SK-N-SH treated with all-trans-retinoic acid at 6 μM for 48 hours (cell line): ENCODE measurements around the gene COL4A1.

Experiments
- ATAC-seq: fragments of 200-7000 bp; cut with Tn5 transposase; 3 replicates; pipeline ENCODE4 v1.9.1; 2020; ENCODE audit warnings: mild to moderate bottlenecking, moderate library complexity
- ARNTL ChIP-seq: fragments of 450-650 bp; formaldehyde crosslinking; IDR thresholded peaks from 2 replicates; pipeline ENCODE4 v1.5.0; 2020; ENCODE audit warnings: low read depth, mild to moderate bottlenecking, moderate library complexity, borderline replicate concordance
- BACH2 ChIP-seq: fragments of 250-450 bp; sonication (Bioruptor Pico); IDR thresholded peaks from 2 replicates; pipeline ENCODE4 v1.9.0; 2021; ENCODE audit warnings: mild to moderate bottlenecking, borderline replicate concordance
- CSDC2 ChIP-seq: fragments of 250-450 bp; sonication (Bioruptor Pico); IDR thresholded peaks from 2 replicates; pipeline ENCODE4 v1.5.0; 2020; ENCODE audit warnings: mild to moderate bottlenecking, moderate library complexity
- ESRRG ChIP-seq: fragments of 250-450 bp; sonication (Bioruptor Pico); IDR thresholded peaks from 2 replicates; pipeline ENCODE4 v1.6.1; 2021; ENCODE audit warnings: mild to moderate bottlenecking
- GLIS3 ChIP-seq: fragments of 250-450 bp; sonication (Bioruptor Pico); IDR thresholded peaks from 2 replicates; pipeline ENCODE4 v1.5.0; 2020; ENCODE audit warnings: mild to moderate bottlenecking, moderate library complexity
- ISL1 ChIP-seq: fragments of 250-450 bp; sonication (Bioruptor Pico); IDR thresholded peaks from 2 replicates; pipeline ENCODE4 v2.1.2; 2022; ENCODE audit warnings: mild to moderate bottlenecking, moderate library complexity
- OSR1 ChIP-seq: fragments of 250-450 bp; sonication (Bioruptor Pico); IDR thresholded peaks from 2 replicates; pipeline ENCODE4 v1.8.0; 2022; ENCODE audit warnings: moderate library complexity, mild to moderate bottlenecking, inconsistent platforms
- PPARA ChIP-seq: fragments of 250-450 bp; sonication (Bioruptor Pico); IDR thresholded peaks from 2 replicates; pipeline ENCODE4 v1.5.0; 2020; ENCODE audit warnings: mild to moderate bottlenecking, borderline replicate concordance
- RARB ChIP-seq: fragments of 250-450 bp; sonication (Bioruptor Pico); IDR thresholded peaks from 2 replicates; pipeline ENCODE4 v1.8.0; 2021; ENCODE audit warnings: mild to moderate bottlenecking, moderate library complexity
- SNAI2 ChIP-seq: fragments of 250-450 bp; sonication (Bioruptor Pico); IDR thresholded peaks from 2 replicates; pipeline ENCODE4 v1.5.0; 2020; ENCODE audit warnings: mild to moderate bottlenecking, moderate library complexity
- TCF4 ChIP-seq: fragments of 250-450 bp; sonication (Bioruptor Pico); IDR thresholded peaks from 2 replicates; pipeline ENCODE4 v1.8.0; 2021; ENCODE audit warnings: mild to moderate bottlenecking, moderate library complexity, borderline replicate concordance
- TOX ChIP-seq: fragments of 250-450 bp; sonication (Bioruptor Pico); IDR thresholded peaks from 2 replicates; pipeline ENCODE4 v1.8.0; 2021; ENCODE audit warnings: mild to moderate bottlenecking, moderate library complexity, borderline replicate concordance
- ZC3H10 ChIP-seq: fragments of 250-450 bp; sonication (Bioruptor Pico); IDR thresholded peaks from 2 replicates; pipeline ENCODE4 v1.5.1; 2021; ENCODE audit warnings: mild to moderate bottlenecking, moderate library complexity
- ZFP3 ChIP-seq: fragments of 250-450 bp; sonication (Bioruptor Pico); IDR thresholded peaks from 2 replicates; pipeline ENCODE4 v1.5.0; 2020; ENCODE audit warnings: mild to moderate bottlenecking, moderate library complexity
- ZFP30 ChIP-seq: fragments of 450-650 bp; formaldehyde crosslinking; IDR thresholded peaks from 2 replicates; pipeline ENCODE4 v1.5.0; 2022; ENCODE audit warnings: mild to moderate bottlenecking, moderate library complexity
- ZNF565 ChIP-seq: fragments of 450-650 bp; formaldehyde crosslinking; conservative IDR thresholded peaks from 2 replicates; pipeline ENCODE4 v1.5.0; 2020; ENCODE audit warnings: low read depth, mild to moderate bottlenecking, moderate library complexity
- ZNF70 ChIP-seq: fragments of 450-650 bp; formaldehyde crosslinking; IDR thresholded peaks from 2 replicates; pipeline ENCODE4 v1.5.0; 2020; ENCODE audit warnings: mild to moderate bottlenecking, moderate library complexity
- ZNF8 ChIP-seq: fragments of 450-650 bp; formaldehyde crosslinking; IDR thresholded peaks from 2 replicates; pipeline ENCODE4 v1.5.0; 2020; ENCODE audit warnings: mild to moderate bottlenecking, moderate library complexity
- TF ChIP-seq, protein P1 (sequence below): fragments of 250-450 bp; sonication (Bioruptor Pico); IDR thresholded peaks from 2 replicates; pipeline ENCODE4 v1.5.1; 2020; ENCODE audit warnings: low read depth, mild to moderate bottlenecking, moderate library complexity
- TF ChIP-seq, protein P2 (sequence below): fragments of 250-450 bp; sonication (Bioruptor Pico); IDR thresholded peaks from 2 replicates; pipeline ENCODE4 v1.5.1; 2021; ENCODE audit warnings: mild to moderate bottlenecking, moderate library complexity
- TF ChIP-seq, protein P3 (sequence below): fragments of 250-450 bp; sonication (Bioruptor Pico); IDR thresholded peaks from 2 replicates; pipeline ENCODE4 v1.5.0; 2020; ENCODE audit warnings: mild to moderate bottlenecking, moderate library complexity
- TF ChIP-seq, protein P4 (sequence below): fragments of 250-450 bp; sonication (Bioruptor Pico); IDR thresholded peaks from 2 replicates; pipeline ENCODE4 v1.8.0; 2020; ENCODE audit warnings: mild to moderate bottlenecking, moderate library complexity, borderline replicate concordance

The COL4A1 gene

DNA sequence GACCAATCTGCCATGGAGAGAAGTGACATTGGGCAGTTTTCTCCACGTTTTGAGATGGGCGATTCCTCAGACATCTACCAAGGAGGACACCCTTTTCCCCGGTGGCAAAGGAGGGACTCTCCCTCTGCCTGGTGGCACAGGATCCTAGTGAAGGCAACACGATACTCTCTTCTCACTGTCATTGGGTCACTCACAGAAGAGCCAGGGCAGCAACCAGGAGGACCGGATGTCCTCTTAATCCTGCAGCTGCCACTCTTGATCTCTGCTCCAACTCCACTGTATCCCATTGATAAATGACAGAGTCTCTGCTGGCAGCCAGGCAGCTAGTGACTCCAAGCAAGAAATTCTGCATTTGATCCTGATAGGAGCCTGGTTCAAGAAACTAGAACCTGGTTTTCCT is 42.3 kb upstream of the COL4A1 start:
- TF ChIP-seq CSDC2 = no peak
- no peak for TF ChIP-seq ZNF565 (CRISPR knock-in tag)
- TF ChIP-seq SNAI2 (CRISPR knock-in tag) = no peak
- TF ChIP-seq, protein P1, sequence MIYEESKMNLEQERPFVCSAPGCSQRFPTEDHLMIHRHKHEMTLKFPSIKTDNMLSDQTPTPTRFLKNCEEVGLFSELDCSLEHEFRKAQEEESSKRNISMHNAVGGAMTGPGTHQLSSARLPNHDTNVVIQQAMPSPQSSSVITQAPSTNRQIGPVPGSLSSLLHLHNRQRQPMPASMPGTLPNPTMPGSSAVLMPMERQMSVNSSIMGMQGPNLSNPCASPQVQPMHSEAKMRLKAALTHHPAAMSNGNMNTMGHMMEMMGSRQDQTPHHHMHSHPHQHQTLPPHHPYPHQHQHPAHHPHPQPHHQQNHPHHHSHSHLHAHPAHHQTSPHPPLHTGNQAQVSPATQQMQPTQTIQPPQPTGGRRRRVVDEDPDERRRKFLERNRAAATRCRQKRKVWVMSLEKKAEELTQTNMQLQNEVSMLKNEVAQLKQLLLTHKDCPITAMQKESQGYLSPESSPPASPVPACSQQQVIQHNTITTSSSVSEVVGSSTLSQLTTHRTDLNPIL (CRISPR knock-in tag) = no peak
- no peak for TF ChIP-seq GLIS3
- no peak for TF ChIP-seq ESRRG
- TF ChIP-seq ISL1 = no peak
- no peak for TF ChIP-seq ARNTL
- TF ChIP-seq RARB (CRISPR knock-in tag) = no peak
- TF ChIP-seq, protein P2, sequence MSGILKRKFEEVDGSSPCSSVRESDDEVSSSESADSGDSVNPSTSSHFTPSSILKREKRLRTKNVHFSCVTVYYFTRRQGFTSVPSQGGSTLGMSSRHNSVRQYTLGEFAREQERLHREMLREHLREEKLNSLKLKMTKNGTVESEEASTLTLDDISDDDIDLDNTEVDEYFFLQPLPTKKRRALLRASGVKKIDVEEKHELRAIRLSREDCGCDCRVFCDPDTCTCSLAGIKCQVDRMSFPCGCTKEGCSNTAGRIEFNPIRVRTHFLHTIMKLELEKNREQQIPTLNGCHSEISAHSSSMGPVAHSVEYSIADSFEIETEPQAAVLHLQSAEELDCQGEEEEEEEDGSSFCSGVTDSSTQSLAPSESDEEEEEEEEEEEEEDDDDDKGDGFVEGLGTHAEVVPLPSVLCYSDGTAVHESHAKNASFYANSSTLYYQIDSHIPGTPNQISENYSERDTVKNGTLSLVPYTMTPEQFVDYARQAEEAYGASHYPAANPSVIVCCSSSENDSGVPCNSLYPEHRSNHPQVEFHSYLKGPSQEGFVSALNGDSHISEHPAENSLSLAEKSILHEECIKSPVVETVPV (CRISPR knock-in tag) = no peak
- ATAC-seq = no peak

DNA sequence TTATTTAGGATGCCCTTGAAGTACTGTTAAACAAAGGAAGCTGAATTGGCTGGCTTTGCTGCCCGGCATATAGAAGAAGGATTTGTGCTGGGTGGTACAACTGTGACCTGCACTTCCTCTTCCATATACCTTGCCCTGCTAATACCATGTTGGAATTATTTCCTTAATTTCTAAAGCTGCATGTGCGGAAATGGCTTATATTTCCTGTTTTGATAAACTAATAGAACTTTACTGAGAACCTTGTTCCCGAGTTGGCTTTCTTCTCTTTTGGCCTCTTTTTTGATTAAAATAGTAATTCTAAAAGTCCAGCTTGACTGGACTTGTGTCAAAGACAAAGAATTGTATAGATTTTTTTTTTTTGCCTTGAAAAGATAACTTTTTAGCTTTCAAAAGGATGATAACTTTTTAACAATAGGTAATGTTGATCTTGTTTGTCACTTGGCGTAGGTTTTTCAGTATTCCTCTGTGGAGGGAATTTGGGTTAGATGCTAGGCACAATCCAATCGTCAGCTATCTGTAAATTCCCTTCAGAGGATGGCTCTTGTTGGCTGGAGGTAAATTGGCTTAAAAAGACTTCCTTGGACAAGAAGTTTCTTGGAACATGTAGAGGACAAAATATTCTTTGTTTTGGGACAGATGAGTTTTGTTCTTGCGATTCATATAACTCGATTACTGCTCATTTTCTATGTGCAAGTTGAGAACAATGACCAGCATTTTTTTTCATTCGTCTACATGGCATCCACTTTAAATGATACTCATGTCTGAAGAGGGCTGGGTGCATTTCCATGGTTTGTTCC is 41.5 kb upstream of the COL4A1 start:
- TF ChIP-seq OSR1 (CRISPR knock-in tag) (no peak), BACH2 (CRISPR knock-in tag) (no peak), ZFP30 (CRISPR knock-in tag) (no peak), ZNF70 (CRISPR knock-in tag) (no peak), PPARA (no peak), ZC3H10 (no peak), TCF4 (CRISPR knock-in tag) (no peak), ISL1 (no peak), SNAI2 (CRISPR knock-in tag) (no peak), GLIS3 (no peak), ZNF8 (CRISPR knock-in tag) (no peak), ARNTL (no peak), ZFP3 (CRISPR knock-in tag) (no peak)
- TF ChIP-seq, protein P2 (CRISPR knock-in tag) = no peak
- TF ChIP-seq, protein P3, sequence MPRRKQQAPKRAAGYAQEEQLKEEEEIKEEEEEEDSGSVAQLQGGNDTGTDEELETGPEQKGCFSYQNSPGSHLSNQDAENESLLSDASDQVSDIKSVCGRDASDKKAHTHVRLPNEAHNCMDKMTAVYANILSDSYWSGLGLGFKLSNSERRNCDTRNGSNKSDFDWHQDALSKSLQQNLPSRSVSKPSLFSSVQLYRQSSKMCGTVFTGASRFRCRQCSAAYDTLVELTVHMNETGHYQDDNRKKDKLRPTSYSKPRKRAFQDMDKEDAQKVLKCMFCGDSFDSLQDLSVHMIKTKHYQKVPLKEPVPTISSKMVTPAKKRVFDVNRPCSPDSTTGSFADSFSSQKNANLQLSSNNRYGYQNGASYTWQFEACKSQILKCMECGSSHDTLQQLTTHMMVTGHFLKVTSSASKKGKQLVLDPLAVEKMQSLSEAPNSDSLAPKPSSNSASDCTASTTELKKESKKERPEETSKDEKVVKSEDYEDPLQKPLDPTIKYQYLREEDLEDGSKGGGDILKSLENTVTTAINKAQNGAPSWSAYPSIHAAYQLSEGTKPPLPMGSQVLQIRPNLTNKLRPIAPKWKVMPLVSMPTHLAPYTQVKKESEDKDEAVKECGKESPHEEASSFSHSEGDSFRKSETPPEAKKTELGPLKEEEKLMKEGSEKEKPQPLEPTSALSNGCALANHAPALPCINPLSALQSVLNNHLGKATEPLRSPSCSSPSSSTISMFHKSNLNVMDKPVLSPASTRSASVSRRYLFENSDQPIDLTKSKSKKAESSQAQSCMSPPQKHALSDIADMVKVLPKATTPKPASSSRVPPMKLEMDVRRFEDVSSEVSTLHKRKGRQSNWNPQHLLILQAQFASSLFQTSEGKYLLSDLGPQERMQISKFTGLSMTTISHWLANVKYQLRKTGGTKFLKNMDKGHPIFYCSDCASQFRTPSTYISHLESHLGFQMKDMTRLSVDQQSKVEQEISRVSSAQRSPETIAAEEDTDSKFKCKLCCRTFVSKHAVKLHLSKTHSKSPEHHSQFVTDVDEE = no peak
- TF ChIP-seq, all 23 proteins: peak for 0
- ATAC-seq = no peak

DNA sequence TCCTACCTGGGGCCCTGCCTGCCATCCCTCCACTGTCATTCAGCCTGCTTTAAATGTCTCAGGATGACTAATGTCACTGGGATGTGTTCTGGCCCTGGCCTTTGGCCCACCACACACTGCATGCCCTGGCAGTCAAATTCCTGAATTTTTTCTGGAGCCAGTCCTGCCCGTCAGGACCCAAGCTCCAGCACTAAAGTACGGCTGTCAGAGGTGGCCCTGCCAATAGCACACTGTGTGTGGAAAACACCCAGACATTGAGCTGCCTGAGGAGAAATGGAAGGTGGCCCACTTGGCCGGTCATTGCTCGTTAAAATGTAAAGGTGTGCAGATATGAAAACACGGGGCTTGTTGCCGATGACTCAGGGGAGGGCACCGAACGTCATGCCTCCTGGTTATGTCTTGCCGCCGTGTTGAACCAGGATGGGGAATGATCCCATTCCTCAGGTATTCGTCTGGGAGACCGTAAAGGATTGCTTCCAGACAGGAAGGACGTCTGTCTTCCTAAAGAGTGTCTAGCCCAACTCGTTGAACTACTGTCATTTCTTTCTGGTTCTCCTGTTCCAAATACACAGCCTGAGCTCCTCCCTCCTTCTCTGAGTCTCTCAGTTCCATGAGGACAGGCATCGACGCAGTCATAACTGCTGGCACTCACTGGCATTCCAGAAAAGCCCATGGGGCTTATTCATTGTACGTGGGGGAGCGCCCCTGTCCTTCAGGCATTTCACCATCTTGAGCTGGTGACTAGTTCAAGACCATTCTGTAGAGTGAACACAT is 40.8 kb upstream of the COL4A1 start:
- peak; percentile 87 for ATAC-seq
- no peak for TF ChIP-seq ESRRG
- no peak for TF ChIP-seq ZNF70 (CRISPR knock-in tag)
- no peak for TF ChIP-seq TCF4 (CRISPR knock-in tag)
- TF ChIP-seq RARB (CRISPR knock-in tag) = no peak
- TF ChIP-seq ZFP3 (CRISPR knock-in tag) = no peak
- no peak for TF ChIP-seq ISL1
- TF ChIP-seq, protein P4, sequence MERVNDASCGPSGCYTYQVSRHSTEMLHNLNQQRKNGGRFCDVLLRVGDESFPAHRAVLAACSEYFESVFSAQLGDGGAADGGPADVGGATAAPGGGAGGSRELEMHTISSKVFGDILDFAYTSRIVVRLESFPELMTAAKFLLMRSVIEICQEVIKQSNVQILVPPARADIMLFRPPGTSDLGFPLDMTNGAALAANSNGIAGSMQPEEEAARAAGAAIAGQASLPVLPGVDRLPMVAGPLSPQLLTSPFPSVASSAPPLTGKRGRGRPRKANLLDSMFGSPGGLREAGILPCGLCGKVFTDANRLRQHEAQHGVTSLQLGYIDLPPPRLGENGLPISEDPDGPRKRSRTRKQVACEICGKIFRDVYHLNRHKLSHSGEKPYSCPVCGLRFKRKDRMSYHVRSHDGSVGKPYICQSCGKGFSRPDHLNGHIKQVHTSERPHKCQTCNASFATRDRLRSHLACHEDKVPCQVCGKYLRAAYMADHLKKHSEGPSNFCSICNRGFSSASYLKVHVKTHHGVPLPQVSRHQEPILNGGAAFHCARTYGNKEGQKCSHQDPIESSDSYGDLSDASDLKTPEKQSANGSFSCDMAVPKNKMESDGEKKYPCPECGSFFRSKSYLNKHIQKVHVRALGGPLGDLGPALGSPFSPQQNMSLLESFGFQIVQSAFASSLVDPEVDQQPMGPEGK = no peak
- no peak for TF ChIP-seq ZFP30 (CRISPR knock-in tag)
- no peak for TF ChIP-seq BACH2 (CRISPR knock-in tag)
- TF ChIP-seq GLIS3 = no peak
- TF ChIP-seq ZNF8 (CRISPR knock-in tag) = no peak
- no peak for TF ChIP-seq SNAI2 (CRISPR knock-in tag)
- TF ChIP-seq ARNTL = no peak
- no peak for TF ChIP-seq OSR1 (CRISPR knock-in tag)
- no peak for TF ChIP-seq TOX
- no peak for TF ChIP-seq ZNF565 (CRISPR knock-in tag)
- TF ChIP-seq, all 23 proteins: peak for 0
